PC-9 (cell line): Measurements from ENCODE around the gene MALRD1. TPM values are rescaled to one million over a fixed set of nuclear protein-coding genes. Genes with fewer than 3 reads are reported as not detected.

Source experiments
- BruUV-seq: library from RNA; stranded (reverse); fragments of 400-500 nt; replicated peaks from 2 replicates; lab custom pipeline; 2021; lab: Mats Ljungman, UMichigan
- CTCF ChIA-PET: fragments of 300-600 bp; sonication (Branson Sonifier 250); formaldehyde crosslinking; loops from one replicate; lab custom pipeline; 2022; ENCODE audit warnings: antibody characterized with exemption; lab: Charles Lee
- POLR2A ChIA-PET: fragments of 300-600 bp; sonication (Branson Sonifier 250); formaldehyde crosslinking; loops from one replicate; lab custom pipeline; 2022; ENCODE audit warnings: antibody characterized with exemption; ENCODE audit not compliant: unreplicated experiment; lab: Charles Lee
- DNase-seq, 2 experiments: peaks; one replicate each; pipeline versions ENCODE4 v3.0.0 to v3.0.0-alpha.2; 2015 to 2022; ENCODE audit warnings: mixed read lengths in 1 of 2
- H2AFZ ChIP-seq: fragments of 200-600 bp; sonication (generic); 2 replicates; pipeline ENCODE4 v1.8.1; 2017; ENCODE audit warnings: antibody characterized with exemption
- H3F3A ChIP-seq: fragments of 200-600 bp; sonication (generic); 2 replicates; pipeline ENCODE4 v1.8.1; 2017; ENCODE audit warnings: antibody characterized with exemption, mild to moderate bottlenecking, low read depth; ENCODE audit not compliant: insufficient read depth
- H3K27ac ChIP-seq: fragments of 200-600 bp; sonication (generic); 2 replicates; pipeline ENCODE4 v1.6.1; 2016; ENCODE audit warnings: mixed run types
- H3K27me3 ChIP-seq: fragments of 200-600 bp; sonication (generic); 2 replicates; pipeline ENCODE4 v1.6.1; 2016; ENCODE audit warnings: low read depth, mixed run types; ENCODE audit not compliant: insufficient read depth
- H3K36me3 ChIP-seq: fragments of 200-600 bp; sonication (generic); 2 replicates; pipeline ENCODE4 v1.6.1; 2016; ENCODE audit warnings: low read depth, mixed run types
- H3K4me1 ChIP-seq: fragments of 200-600 bp; sonication (generic); replicated peaks from 2 replicates; pipeline ENCODE4 v1.6.1; 2016; ENCODE audit warnings: mixed run types; ENCODE audit not compliant: insufficient read depth
- H3K4me2 ChIP-seq: fragments of 200-600 bp; sonication (generic); 2 replicates; pipeline ENCODE4 v1.6.1; 2017; ENCODE audit warnings: mixed run types
- H3K4me3 ChIP-seq: fragments of 200-600 bp; sonication (generic); 2 replicates; pipeline ENCODE4 v1.6.1; 2016; ENCODE audit warnings: mixed run types
- H3K79me2 ChIP-seq: fragments of 200-600 bp; sonication (generic); 2 replicates; pipeline ENCODE4 v1.6.1; 2017; ENCODE audit warnings: low read depth, mixed run types
- H3K9me2 ChIP-seq: fragments of 200-600 bp; sonication (generic); 2 replicates; pipeline ENCODE4 v1.8.1; 2017; ENCODE audit warnings: mild to moderate bottlenecking; ENCODE audit not compliant: insufficient read depth
- H3K9me3 ChIP-seq: fragments of 200-600 bp; sonication (generic); 2 replicates; pipeline ENCODE4 v1.8.1; 2016; ENCODE audit warnings: low read depth; ENCODE audit not compliant: insufficient read depth
- H4K20me1 ChIP-seq: fragments of 200-600 bp; sonication (generic); 2 replicates; pipeline ENCODE4 v1.8.1; 2017; ENCODE audit not compliant: insufficient read depth
- CTCF ChIP-seq: fragments of 200-600 bp; sonication (generic); conservative IDR thresholded peaks from 2 replicates; pipeline ENCODE4 v1.6.1; 2017; ENCODE audit warnings: mixed run types, antibody characterized with exemption, mild to moderate bottlenecking, moderate library complexity
- EZH2 ChIP-seq: fragments of 200-600 bp; sonication (generic); IDR thresholded peaks from 2 replicates; pipeline ENCODE4 v1.8.0; 2017; ENCODE audit warnings: antibody characterized with exemption, low read depth
- intact Hi-C: fragments of 100-400 bp; cut with micrococcal nuclease; formaldehyde crosslinking; loops from one replicate; pipeline ENCODE4 v1.10.0; 2022; ENCODE audit not compliant: unreplicated experiment
- total RNA-seq: library from RNA; stranded (reverse); gene quantifications from 2 replicates; pipeline ENCODE4 v1.2.3, GENCODE V29; 2021

Gene MALRD1
- total RNA-seq, 1 experiment from 2014 or later, result not detected

- no peaks in the 10 kb centered on the region for H3K4me1 ChIP-seq
- H2AFZ ChIP-seq, result no peak overlapping the region
- no TSS peak for BruUV-seq
- H3K4me2 ChIP-seq, result no peak overlapping the region
- no peaks in the 10 kb centered on the region for H3K9me2 ChIP-seq
- no peaks in the 10 kb centered on the region for H3K9me3 ChIP-seq
- H3K79me2 ChIP-seq, result no peaks in the 10 kb centered on the region
- H3K27me3 ChIP-seq, result no peaks in the 10 kb centered on the region
- H3K27ac ChIP-seq, result no peak overlapping the region
- H3K36me3 ChIP-seq, result no peaks in the 10 kb centered on the region
- H4K20me1 ChIP-seq, result no peaks in the 10 kb centered on the region
- no peaks in the 10 kb centered on the region for H3F3A ChIP-seq
- H3K4me3 ChIP-seq, result no peak overlapping the region
- ChIA-PET CTCF (no interaction called here), POLR2A (interaction anchor here (0.6 kb wide), 1 partner anchor 1318 kb away, joined by 4 read pairs; no protein-coding TSS in a partner anchor)
- TF ChIP-seq EZH2 (no peak), CTCF (no peak)
- intact Hi-C loops, result no loop called here
- DNase-seq, result no peak
Observed at GRCh38 chr10:19247843-19248242, 199.2 kb downstream of the MALRD1 start.

GRCh38 chr10:19250546-19250945 lies 201.9 kb downstream of the MALRD1 start:
- Histone ChIP-seq H3K9me3 (no peaks in the 10 kb centered on the region), H3K27ac (no peak overlapping the region), H3K4me1 (no peaks in the 10 kb centered on the region), H3K4me3 (no peak overlapping the region), H3K9me2 (no peaks in the 10 kb centered on the region), H3K4me2 (no peak overlapping the region), H3K36me3 (no peaks in the 10 kb centered on the region), H2AFZ (no peak overlapping the region), H3K79me2 (no peaks in the 10 kb centered on the region), H4K20me1 (no peaks in the 10 kb centered on the region), H3K27me3 (no peaks in the 10 kb centered on the region), H3F3A (no peaks in the 10 kb centered on the region)
- no peak for TF ChIP-seq EZH2
- no peak for TF ChIP-seq CTCF
- BruUV-seq, result no TSS peak
- DNase-seq, result no peak
- ChIA-PET CTCF (no interaction called here), POLR2A (no interaction called here)
- intact Hi-C loops, result no loop called here

GRCh38 chr10:19252531-19252930 lies 203.9 kb downstream of the MALRD1 start:
- Histone ChIP-seq H3K9me3 (no peaks in the 10 kb centered on the region), H3K9me2 (no peaks in the 10 kb centered on the region), H3F3A (no peaks in the 10 kb centered on the region), H3K27me3 (no peaks in the 10 kb centered on the region), H3K27ac (no peak overlapping the region), H3K4me3 (no peak overlapping the region), H3K4me1 (no peaks in the 10 kb centered on the region), H3K79me2 (no peaks in the 10 kb centered on the region), H3K4me2 (no peak overlapping the region), H4K20me1 (no peaks in the 10 kb centered on the region), H3K36me3 (no peaks in the 10 kb centered on the region), H2AFZ (no peak overlapping the region)
- intact Hi-C loops, result no loop called here
- CTCF ChIA-PET, result no interaction called here
- DNase-seq, result no peak
- POLR2A ChIA-PET, result no interaction called here
- TF ChIP-seq EZH2, result no peak
- TF ChIP-seq CTCF, result no peak
- no TSS peak for BruUV-seq
